ENCODE results near the gene C6orf47.

The C6orf47 gene

DNA sequence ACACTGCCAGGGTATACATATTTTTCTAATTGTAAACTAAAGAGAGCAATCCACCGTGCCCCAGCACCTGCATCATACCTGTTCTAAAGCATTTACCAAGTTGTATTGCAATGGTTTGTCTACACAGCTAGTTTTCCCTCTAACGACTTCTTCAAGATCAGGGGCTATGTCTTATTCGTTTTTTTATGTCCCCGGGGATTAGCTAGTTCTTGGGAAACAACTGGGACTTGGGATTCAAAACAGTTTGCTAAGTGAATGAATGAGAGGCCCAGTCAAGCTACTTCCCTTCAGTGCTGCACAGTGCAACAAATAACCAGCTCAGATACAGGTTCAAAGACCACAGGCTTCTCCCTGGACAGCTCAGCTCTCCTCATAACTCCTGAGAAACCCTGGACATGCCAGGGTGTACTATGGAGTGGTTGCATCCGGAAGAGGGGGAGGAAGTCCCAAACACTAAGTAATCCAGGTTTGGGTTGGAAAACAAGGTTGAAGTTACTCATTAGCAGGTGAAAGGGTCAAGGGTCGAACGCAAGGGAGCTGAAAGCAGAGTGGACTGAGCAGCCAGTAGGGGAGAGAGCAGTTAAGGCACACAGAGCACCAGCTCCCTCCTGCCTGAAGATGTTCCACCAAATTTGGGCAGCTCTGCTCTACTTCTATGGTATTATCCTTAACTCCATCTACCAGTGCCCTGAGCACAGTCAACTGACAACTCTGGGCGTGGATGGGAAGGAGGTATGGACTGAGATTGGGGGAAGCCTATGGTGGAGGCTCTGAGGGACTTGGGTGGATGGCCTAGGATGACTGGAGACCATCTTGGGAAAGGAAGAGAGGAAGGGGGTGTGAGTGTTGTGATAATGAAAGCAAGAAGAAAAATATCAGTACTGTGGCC lies 5.0 kb downstream of the C6orf47 start, which contains the start of gene APOM:
APOM (plus strand) TSS at position 546 of the 889 bp plus-strand sequence; CDS start at position 619, 73 bp downstream.
- H3K27ac ChIP-seq = peak within 1 kb of the TSS; percentile 31
- ChIA-PET CTCF (interaction anchor here (0.7 kb wide), 1 partner anchor 448 kb away, joined by 3 read pairs; no protein-coding TSS in a partner anchor), POLR2A (ENCODE audit: low non-redundant PET) (no interaction called here)
- TF ChIP-seq, protein P1, sequence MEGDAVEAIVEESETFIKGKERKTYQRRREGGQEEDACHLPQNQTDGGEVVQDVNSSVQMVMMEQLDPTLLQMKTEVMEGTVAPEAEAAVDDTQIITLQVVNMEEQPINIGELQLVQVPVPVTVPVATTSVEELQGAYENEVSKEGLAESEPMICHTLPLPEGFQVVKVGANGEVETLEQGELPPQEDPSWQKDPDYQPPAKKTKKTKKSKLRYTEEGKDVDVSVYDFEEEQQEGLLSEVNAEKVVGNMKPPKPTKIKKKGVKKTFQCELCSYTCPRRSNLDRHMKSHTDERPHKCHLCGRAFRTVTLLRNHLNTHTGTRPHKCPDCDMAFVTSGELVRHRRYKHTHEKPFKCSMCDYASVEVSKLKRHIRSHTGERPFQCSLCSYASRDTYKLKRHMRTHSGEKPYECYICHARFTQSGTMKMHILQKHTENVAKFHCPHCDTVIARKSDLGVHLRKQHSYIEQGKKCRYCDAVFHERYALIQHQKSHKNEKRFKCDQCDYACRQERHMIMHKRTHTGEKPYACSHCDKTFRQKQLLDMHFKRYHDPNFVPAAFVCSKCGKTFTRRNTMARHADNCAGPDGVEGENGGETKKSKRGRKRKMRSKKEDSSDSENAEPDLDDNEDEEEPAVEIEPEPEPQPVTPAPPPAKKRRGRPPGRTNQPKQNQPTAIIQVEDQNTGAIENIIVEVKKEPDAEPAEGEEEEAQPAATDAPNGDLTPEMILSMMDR (conservative IDR thresholded peaks at IDR 0.05; ENCODE audit: low read depth) = no peak
- DNase-seq (ENCODE audit: low spot score) = no peak

DNA sequence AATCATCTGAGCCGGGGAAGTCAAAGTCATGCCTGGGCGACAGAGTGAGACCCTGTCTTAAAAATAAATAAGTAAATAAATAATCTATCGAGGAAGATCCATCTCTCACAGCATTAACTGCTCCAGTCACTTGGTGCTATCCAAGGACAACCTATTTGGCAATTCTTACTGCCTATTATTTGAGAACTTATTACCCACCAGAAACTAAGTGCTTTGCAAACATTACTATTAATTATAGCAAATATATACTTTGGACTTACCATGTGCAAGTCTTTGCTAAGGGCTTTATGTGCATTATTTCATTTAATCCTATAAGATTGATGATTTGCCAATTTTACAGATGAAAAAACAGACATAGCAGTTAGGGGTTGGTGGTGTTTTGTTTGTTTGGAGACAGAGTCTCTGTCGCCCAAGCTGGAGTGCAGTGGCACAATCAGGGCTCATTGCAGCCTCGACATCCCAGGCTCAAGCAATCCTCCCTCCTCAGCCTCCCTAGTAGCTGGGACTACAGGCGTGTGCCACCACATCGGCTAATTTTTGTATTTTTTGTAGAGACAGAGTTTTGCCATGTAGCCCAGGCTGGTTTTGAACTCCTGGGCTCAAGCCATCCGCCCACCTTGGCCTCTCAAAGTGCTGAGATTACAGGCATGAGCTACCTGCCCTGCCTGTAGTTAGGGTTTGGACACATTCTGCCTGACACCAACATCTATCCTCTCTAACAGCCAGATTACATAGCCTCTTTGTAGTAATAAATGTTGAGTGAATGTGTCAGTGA lies 5.8 kb downstream of the C6orf47 start:
- TF ChIP-seq, protein P1 (conservative IDR thresholded peaks at IDR 0.05; ENCODE audit: low read depth) = no peak
- POLR2A ChIA-PET (ENCODE audit: low non-redundant PET) = no interaction called here
- CTCF ChIA-PET = no interaction called here
- DNase-seq (ENCODE audit: low spot score) = no peak
- peak overlapping the region; percentile 22 for H3K27ac ChIP-seq

DNA sequence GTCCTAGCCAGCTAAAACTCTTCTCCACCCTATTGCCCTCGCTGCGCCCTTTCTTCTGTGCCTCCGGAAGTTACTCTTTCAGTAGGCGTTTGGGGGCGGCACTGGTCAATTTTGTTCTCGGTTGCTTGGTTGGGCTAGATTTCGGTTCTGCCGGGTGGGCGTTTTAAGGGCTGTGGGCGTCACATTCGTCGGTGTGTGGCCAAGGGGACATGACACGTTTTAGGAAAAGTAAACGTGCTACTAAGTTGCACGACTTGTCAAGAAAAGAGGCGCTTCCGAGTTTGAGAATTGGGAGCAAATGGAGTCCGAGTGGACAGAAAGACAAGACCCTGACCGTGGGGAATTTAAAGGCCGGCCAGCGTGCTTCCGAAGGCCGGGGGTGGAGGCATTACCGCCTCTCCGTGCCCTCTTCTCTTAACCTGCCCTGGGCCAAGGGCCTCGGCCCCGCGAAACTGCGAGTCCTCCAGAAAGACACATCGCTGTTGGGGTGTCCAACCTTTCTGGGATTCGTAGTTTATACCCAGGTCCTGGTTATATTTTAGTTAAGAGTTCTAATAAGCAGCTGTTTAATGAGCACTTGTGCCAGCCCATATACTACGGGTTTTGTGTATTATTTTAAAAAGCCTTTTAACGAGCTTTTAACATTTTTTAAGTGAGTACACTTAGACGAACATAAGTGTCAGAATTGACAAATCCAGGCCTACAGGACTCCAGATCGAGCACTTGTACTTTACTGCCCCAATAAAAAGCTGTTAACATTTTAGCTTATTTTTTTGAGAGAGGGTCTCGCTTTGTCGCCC lies 7.5 kb downstream of the C6orf47 start:
- POLR2A ChIA-PET (ENCODE audit: low non-redundant PET) = interaction anchor here (0.7 to 1.6 kb wide), 5 partner anchors 12 to 85 kb away, joined by 3 to 7 read pairs (median 4); partner anchors contain the start of gene GPANK1
- TF ChIP-seq, protein P1 (conservative IDR thresholded peaks at IDR 0.05; ENCODE audit: low read depth) = no peak
- H3K27ac ChIP-seq = peak overlapping the region; percentile 96
- DNase-seq (ENCODE audit: low spot score) = peak; percentile 78
- CTCF ChIA-PET = interaction anchor here (0.6 to 1.4 kb wide), 4 partner anchors 63 to 237 kb away, joined by 3 to 4 read pairs (median 4); partner anchors contain the start of gene ATP6V1G2

DNA sequence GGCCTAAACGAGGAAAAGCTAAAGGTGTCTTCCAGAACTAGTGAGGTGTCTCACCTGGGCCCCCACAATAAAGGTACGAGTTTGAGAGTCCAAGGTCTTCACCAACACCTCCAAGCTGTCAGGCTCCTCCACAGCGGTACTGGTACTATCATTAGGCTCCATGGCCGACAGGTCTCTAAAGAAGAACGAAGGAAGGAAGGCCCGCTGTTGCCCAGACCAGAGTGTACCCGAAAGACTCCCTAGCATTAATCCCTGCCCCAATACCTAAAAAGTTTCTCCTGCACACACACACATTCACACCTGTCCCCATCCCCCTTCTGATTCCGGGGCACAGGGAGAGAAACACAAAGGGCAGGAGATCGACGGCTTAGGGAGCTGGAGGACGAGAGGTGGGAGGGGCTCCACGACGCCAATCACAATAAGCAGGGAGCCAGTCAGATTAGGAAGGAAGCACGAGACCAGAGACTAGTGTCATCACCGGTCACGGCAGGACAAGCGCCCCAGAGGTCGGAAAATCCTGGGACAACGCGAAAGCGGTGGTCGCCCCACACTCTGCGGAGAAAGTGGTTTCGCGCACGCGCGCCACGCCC lies 8.9 kb downstream of the C6orf47 start:
- DNase-seq (ENCODE audit: low spot score) = peak; percentile 82
- ChIA-PET POLR2A (ENCODE audit: low non-redundant PET) (interaction anchor here (0.6 to 1.6 kb wide), 6 partner anchors 12 to 61 kb away, joined by 3 to 11 read pairs (median 4); partner anchors contain the start of gene GPANK1), CTCF (interaction anchor here (0.7 to 1.0 kb wide), 4 partner anchors 9 to 319 kb away, joined by 3 to 4 read pairs (median 4); partner anchors contain the start of genes C6orf47 and LY6G5C)
- TF ChIP-seq, protein P1 (conservative IDR thresholded peaks at IDR 0.05; ENCODE audit: low read depth) = no peak
- peak overlapping the region; percentile 96 for H3K27ac ChIP-seq

DNA sequence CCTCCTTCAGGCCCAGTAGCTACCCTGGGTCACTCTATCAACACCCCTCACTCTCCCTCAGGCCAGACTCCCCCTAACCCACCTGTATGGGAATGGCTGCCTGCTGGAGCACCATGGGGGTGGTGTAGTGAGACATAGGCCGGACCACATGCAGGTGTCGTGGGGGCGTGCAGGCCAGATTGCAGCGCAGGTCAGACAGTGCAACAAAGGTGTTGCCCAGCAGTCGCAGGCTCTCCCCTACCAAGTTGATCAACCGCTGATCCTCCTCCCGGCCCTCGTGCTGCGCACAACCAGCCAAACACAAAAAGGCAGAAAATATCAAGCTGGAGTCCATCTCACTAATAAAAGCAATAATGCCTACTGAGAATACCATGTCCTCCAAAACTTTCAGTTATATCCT lies 15.3 kb downstream of the C6orf47 start:
- TF ChIP-seq, protein P1 (conservative IDR thresholded peaks at IDR 0.05; ENCODE audit: low read depth) = no peak
- H3K27ac ChIP-seq = no peak overlapping the region
- CTCF ChIA-PET = interaction anchor here (0.5 kb wide), 1 partner anchor 13 kb away, joined by 5 read pairs; no protein-coding TSS in a partner anchor
- POLR2A ChIA-PET (ENCODE audit: low non-redundant PET) = no interaction called here
- no peak for DNase-seq (ENCODE audit: low spot score)
